A549 (cell line): Measurements from ENCODE around the gene PKM.

Experiments
- BHLHE40 ChIP-seq: IDR thresholded peaks from 2 replicates; pipeline ENCODE4 v1.6.1; 2012; ENCODE audit warnings: low read depth, low read length, inconsistent platforms
- CEBPB ChIP-seq, 2 experiments: fragments of >200 bp in 1 of 2; sonication (Bioruptor Twin) in 1 of 2; formaldehyde crosslinking in 1 of 2; IDR thresholded peaks; 2 replicates each; pipeline ENCODE4 v1.6.1; 2012 to 2016
- ESRRA ChIP-seq: fragments of 150-350 bp; IDR thresholded peaks from 2 replicates; pipeline ENCODE4 v1.6.1; 2014; ENCODE audit warnings: mild to moderate bottlenecking, low read length, borderline replicate concordance
- MAZ ChIP-seq: fragments of 150-350 bp; IDR thresholded peaks from 2 replicates; pipeline ENCODE4 v1.6.1; 2014; ENCODE audit warnings: antibody characterized with exemption, low read depth, low read length, borderline replicate concordance
- MYC ChIP-seq: IDR thresholded peaks from 2 replicates; pipeline ENCODE4 v1.6.1; 2012; ENCODE audit warnings: mild to moderate bottlenecking, inconsistent platforms, low read length, improper control_type of control experiment, borderline replicate concordance
- POLR2A ChIP-seq: IDR thresholded peaks from 2 replicates; pipeline ENCODE4 v1.6.1; 2012; ENCODE audit warnings: mild to moderate bottlenecking, low read length
- RAD21 ChIP-seq, 2 experiments: fragments of >200 bp in 1 of 2; sonication (Bioruptor Twin) in 1 of 2; formaldehyde crosslinking in 1 of 2; IDR thresholded peaks in 1 of 2; conservative IDR thresholded peaks in 1 of 2; 2 replicates in 1 of 2; 3 replicates in 1 of 2; pipeline ENCODE4 v1.6.1; 2012 to 2018; ENCODE audit warnings: inconsistent platforms in 1 of 2
- RARB ChIP-seq: fragments of 250-450 bp; sonication (Bioruptor Pico); IDR thresholded peaks from 2 replicates; pipeline ENCODE4 v1.8.0; 2021; ENCODE audit warnings: mild to moderate bottlenecking, moderate library complexity
- RFX5 ChIP-seq: fragments of 450-650 bp; IDR thresholded peaks from 2 replicates; pipeline ENCODE4 v1.7.1; 2014; ENCODE audit warnings: antibody characterized with exemption, mild to moderate bottlenecking, moderate library complexity
- RNF2 ChIP-seq: fragments of 200-600 bp; sonication (generic); IDR thresholded peaks from 2 replicates; pipeline ENCODE4 v1.6.1; 2016; ENCODE audit warnings: low read depth, mild to moderate bottlenecking, antibody characterized with exemption, moderate library complexity, borderline replicate concordance
- TF ChIP-seq, protein P1 (sequence below): fragments of >200 bp; sonication (Bioruptor Twin); formaldehyde crosslinking; IDR thresholded peaks from 3 replicates; pipeline ENCODE4 v1.5.1; 2016
- TF ChIP-seq, protein P2 (sequence below): IDR thresholded peaks from 2 replicates; pipeline ENCODE4 v1.6.1; 2012
- TF ChIP-seq, protein P3 (sequence below): fragments of >200 bp; sonication (Bioruptor Twin); formaldehyde crosslinking; IDR thresholded peaks from 3 replicates; pipeline ENCODE4 v1.6.1; 2016

DNA sequence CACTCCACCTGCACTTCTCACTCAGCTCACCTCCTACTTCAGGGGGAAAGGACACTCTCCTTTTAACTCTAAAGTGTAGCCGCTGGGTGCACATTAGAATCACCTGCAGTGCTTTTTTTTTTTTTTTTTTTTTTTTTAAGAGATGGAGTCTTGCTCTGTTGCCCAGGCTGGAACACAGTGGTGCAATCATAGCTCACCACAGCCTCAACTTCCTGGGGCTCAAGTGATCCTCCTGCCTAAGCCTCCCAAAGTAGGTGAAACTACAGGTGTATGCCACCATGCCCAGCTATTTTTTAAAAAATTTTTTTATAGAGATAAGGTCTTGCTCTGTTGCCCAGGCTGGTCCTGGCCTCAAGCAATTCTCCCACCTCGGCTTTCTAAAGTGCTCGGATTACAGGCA lies 54.2 kb downstream of the PKM start:
- no peak for TF ChIP-seq MYC
- TF ChIP-seq BHLHE40: no peak
- TF ChIP-seq ESRRA: no peak
- TF ChIP-seq, protein P1, sequence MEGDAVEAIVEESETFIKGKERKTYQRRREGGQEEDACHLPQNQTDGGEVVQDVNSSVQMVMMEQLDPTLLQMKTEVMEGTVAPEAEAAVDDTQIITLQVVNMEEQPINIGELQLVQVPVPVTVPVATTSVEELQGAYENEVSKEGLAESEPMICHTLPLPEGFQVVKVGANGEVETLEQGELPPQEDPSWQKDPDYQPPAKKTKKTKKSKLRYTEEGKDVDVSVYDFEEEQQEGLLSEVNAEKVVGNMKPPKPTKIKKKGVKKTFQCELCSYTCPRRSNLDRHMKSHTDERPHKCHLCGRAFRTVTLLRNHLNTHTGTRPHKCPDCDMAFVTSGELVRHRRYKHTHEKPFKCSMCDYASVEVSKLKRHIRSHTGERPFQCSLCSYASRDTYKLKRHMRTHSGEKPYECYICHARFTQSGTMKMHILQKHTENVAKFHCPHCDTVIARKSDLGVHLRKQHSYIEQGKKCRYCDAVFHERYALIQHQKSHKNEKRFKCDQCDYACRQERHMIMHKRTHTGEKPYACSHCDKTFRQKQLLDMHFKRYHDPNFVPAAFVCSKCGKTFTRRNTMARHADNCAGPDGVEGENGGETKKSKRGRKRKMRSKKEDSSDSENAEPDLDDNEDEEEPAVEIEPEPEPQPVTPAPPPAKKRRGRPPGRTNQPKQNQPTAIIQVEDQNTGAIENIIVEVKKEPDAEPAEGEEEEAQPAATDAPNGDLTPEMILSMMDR: no peak
- TF ChIP-seq CEBPB (IDR thresholded peaks at IDR 0.05): no peak
- TF ChIP-seq, protein P2, sequence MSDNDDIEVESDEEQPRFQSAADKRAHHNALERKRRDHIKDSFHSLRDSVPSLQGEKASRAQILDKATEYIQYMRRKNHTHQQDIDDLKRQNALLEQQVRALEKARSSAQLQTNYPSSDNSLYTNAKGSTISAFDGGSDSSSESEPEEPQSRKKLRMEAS: no peak
- TF ChIP-seq RNF2: no peak
- TF ChIP-seq, protein P3, sequence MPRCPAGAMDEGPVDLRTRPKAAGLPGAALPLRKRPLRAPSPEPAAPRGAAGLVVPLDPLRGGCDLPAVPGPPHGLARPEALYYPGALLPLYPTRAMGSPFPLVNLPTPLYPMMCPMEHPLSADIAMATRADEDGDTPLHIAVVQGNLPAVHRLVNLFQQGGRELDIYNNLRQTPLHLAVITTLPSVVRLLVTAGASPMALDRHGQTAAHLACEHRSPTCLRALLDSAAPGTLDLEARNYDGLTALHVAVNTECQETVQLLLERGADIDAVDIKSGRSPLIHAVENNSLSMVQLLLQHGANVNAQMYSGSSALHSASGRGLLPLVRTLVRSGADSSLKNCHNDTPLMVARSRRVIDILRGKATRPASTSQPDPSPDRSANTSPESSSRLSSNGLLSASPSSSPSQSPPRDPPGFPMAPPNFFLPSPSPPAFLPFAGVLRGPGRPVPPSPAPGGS: no peak
- no peak for TF ChIP-seq RFX5
- TF ChIP-seq MAZ: no peak
- no peak for TF ChIP-seq POLR2A
- no peak for TF ChIP-seq RARB (CRISPR knock-in tag)
- TF ChIP-seq RAD21 (conservative IDR thresholded peaks at IDR 0.05 in 1 of 2, IDR thresholded peaks at IDR 0.05 in 1 of 2): no peak
